Measurements from ENCODE around the gene DSN1. TPM values are rescaled to one million over a fixed set of nuclear protein-coding genes. Genes with fewer than 3 reads are reported as not detected.

DSN1 gene
- total and polyA plus RNA-seq, 2 donors (not counting 3 experiments of a cell fraction or from before 2014, with no cell fraction given): 11.0 to 25.0 TPM

- H2AFZ ChIP-seq (ENCODE audit: low read depth, low read length): no peak overlapping the region
- dilution Hi-C loops (cut with MboI; ENCODE audit: extremely low pct_ligation_motif_present, low sequenced_read_pairs): no loop called here
- no peak overlapping the region for H3K4me2 ChIP-seq (ENCODE audit: insufficient read depth, low read length)
- no peaks in the 10 kb centered on the region for H4K20me1 ChIP-seq (replicated peaks; ENCODE audit: control insufficient read depth, extremely low read depth, insufficient read depth, low read length)
- H3K27me3 ChIP-seq (ENCODE audit: control insufficient read depth in 2 of 2, insufficient read depth in 2 of 2, low read length in 2 of 2): no peaks in the 10 kb centered on the region
- no TSS peak for BruUV-seq (replicated peaks)
- intact Hi-C loops (cut with micrococcal nuclease): no loop called here
- H3K4me1 ChIP-seq (ENCODE audit: control insufficient read depth, extremely low read depth, insufficient read depth, low read length): peaks cover 18% of the 10 kb centered on the region
- DNase-seq (ENCODE audit: low read depth, low spot score) (no peak), FAIRE-seq (no peak)
- no peak overlapping the region for H3K4me3 ChIP-seq (replicated peaks in 1 of 3; ENCODE audit: insufficient read depth in 1 of 3, low read depth in 1 of 3, low read length in 3 of 3)
- no peak overlapping the region for H3K9ac ChIP-seq (replicated peaks; ENCODE audit: extremely low read depth, insufficient read depth, low read length)
- H3K27ac ChIP-seq (ENCODE audit: insufficient read depth, low read depth, low read length): no peak overlapping the region
- ChIA-PET CTCF (no interaction called here), POLR2A (no interaction called here)
- no peaks in the 10 kb centered on the region for H3K9me3 ChIP-seq (replicated peaks; ENCODE audit: control insufficient read depth, insufficient read depth, low read length)
- H3K9me1 ChIP-seq (replicated peaks; ENCODE audit: control insufficient read depth, extremely low read depth, insufficient read depth, low read length): no peaks in the 10 kb centered on the region
- TF ChIP-seq FOS (IDR thresholded peaks at IDR 0.05; ENCODE audit: borderline replicate concordance, insufficient read depth, low read length): no peak
- TF ChIP-seq MAX (IDR thresholded peaks at IDR 0.05; ENCODE audit: insufficient read depth, insufficient read length): no peak
- TF ChIP-seq POLR2A (IDR thresholded peaks at IDR 0.05; ENCODE audit: low read depth, low read length): no peak
- no peak for TF ChIP-seq MYC (IDR thresholded peaks at IDR 0.05; ENCODE audit: low read depth, low read length)
- no peak for TF ChIP-seq CTCF (IDR thresholded peaks at IDR 0.05; ENCODE audit: extremely low read depth in 1 of 2, insufficient read depth in 1 of 2, low read depth in 1 of 2, low read length in 2 of 2)
- TF ChIP-seq POLR2AphosphoS5 (IDR thresholded peaks at IDR 0.05; ENCODE audit: insufficient read depth, low read depth, low read length): no peak
- TF ChIP-seq EZH2 (IDR thresholded peaks at IDR 0.05; ENCODE audit: borderline replicate concordance, low read depth, low read length, severe bottlenecking): no peak
- no peak for TF ChIP-seq GATA2 (IDR thresholded peaks at IDR 0.05; ENCODE audit: insufficient read depth, insufficient read length, low read depth, low read length)
- H3K79me2 ChIP-seq (ENCODE audit: control insufficient read depth, insufficient read depth, low read length): no peaks in the 10 kb centered on the region
- H3K36me3 ChIP-seq (ENCODE audit: control insufficient read depth in 2 of 2, extremely low read depth in 1 of 2, insufficient read depth in 2 of 2, low read length in 2 of 2): peaks cover 0 to 2% of the 10 kb centered on the region in 2 experiments
Measured at GRCh38 chr20:36760647-36761046, 12.9 kb downstream of the DSN1 start.
